Fibroblast of lung (primary cell): ENCODE data around the gene ZBTB7B. TPM values are rescaled to one million over a fixed set of nuclear protein-coding genes. Genes with fewer than 3 reads are reported as not detected.

Source experiments
- DNase-seq, 2 donors: peaks; one replicate each; pipeline versions ENCODE4 v3.0.0 to v3.0.0-alpha.2; 2010; ENCODE audit warnings: low read depth in 2 of 2
- H2AFZ ChIP-seq: 2 replicates; pipeline ENCODE4 v1.5.1; 2012; ENCODE audit warnings: low read length, control low read depth, inconsistent platforms
- H3K27ac ChIP-seq: 2 replicates; pipeline ENCODE4 v1.5.1; 2011; ENCODE audit warnings: low read length, control low read depth; ENCODE audit not compliant: insufficient read depth
- H3K27me3 ChIP-seq: 2 replicates; pipeline ENCODE4 v1.5.1; 2011; ENCODE audit warnings: mild to moderate bottlenecking, low read length; ENCODE audit not compliant: control insufficient read depth, insufficient read depth
- H3K36me3 ChIP-seq: 2 replicates; pipeline ENCODE4 v1.5.1; 2011; ENCODE audit warnings: low read length; ENCODE audit not compliant: control insufficient read depth, insufficient read depth
- H3K4me1 ChIP-seq: 2 replicates; pipeline ENCODE4 v1.5.1; 2011; ENCODE audit warnings: low read length; ENCODE audit not compliant: control insufficient read depth, insufficient read depth; ENCODE audit errors: extremely low read depth
- H3K4me2 ChIP-seq: 2 replicates; pipeline ENCODE4 v1.5.1; 2011; ENCODE audit warnings: low read length, control low read depth; ENCODE audit not compliant: insufficient read depth; ENCODE audit errors: extremely low read depth
- H3K4me3 ChIP-seq, 4 experiments: fragments of 200-600 bp in 1 of 4; sonication (generic) in 1 of 4; replicated peaks in 1 of 4; 2 replicates each; pipeline ENCODE4 v1.5.1; 2011 to 2016; ENCODE audit warnings: low read length in 4 of 4, low read depth in 3 of 4, mild to moderate bottlenecking in 3 of 4, control low read depth in 2 of 4, inconsistent platforms in 1 of 4, mixed read lengths in 1 of 4; ENCODE audit not compliant: insufficient read depth in 1 of 4; ENCODE audit errors: control extremely low read depth in 1 of 4
- H3K79me2 ChIP-seq: 2 replicates; pipeline ENCODE4 v1.5.1; 2012; ENCODE audit warnings: mild to moderate bottlenecking, low read length, inconsistent platforms; ENCODE audit not compliant: control insufficient read depth, insufficient read depth
- H3K9ac ChIP-seq: 2 replicates; pipeline ENCODE4 v1.5.1; 2011; ENCODE audit warnings: mild to moderate bottlenecking, low read length, control low read depth; ENCODE audit not compliant: insufficient read depth
- H3K9me3 ChIP-seq: 2 replicates; pipeline ENCODE4 v1.5.1; 2012; ENCODE audit warnings: low read depth, low read length; ENCODE audit not compliant: control insufficient read depth, insufficient read depth
- H4K20me1 ChIP-seq: 2 replicates; pipeline ENCODE4 v1.5.1; 2011; ENCODE audit warnings: low read length; ENCODE audit not compliant: control insufficient read depth, insufficient read depth; ENCODE audit errors: extremely low read depth
- CTCF ChIP-seq, 2 donors: IDR thresholded peaks in 1 of 2; conservative IDR thresholded peaks in 1 of 2; 1 replicate in 1 of 2; 2 replicates in 1 of 2; pipeline ENCODE4 v1.5.1; 2011 to 2012; ENCODE audit warnings: low read length in 2 of 2, control low read depth in 1 of 2, inconsistent platforms in 1 of 2, low read depth in 1 of 2, mild to moderate bottlenecking in 1 of 2
- EZH2 ChIP-seq: IDR thresholded peaks from 2 replicates; pipeline ENCODE4 v1.5.1; 2012; ENCODE audit warnings: low read length, control low read depth, mild to moderate bottlenecking; ENCODE audit errors: missing control alignments
- polyA plus RNA-seq, 2 donors: library from polyadenylated mRNA; depleted of rRNA in 1 of 2; stranded (reverse) in 1 of 2; unstranded in 1 of 2; fragments of >200 nt; gene quantifications; 2 replicates each; pipeline ENCODE4 v1.2.1, GENCODE V29; 2011 to 2012; ENCODE audit warnings: missing spikeins in 1 of 2
- total RNA-seq: library from RNA; depleted of rRNA; stranded (reverse); fragments of >200 nt; gene quantifications from 2 replicates; pipeline ENCODE4 v1.2.1, GENCODE V29; 2014

Gene ZBTB7B
- total and polyA plus RNA-seq, 2 donors (not counting 1 experiment from before 2014, with no cell fraction given), result 7.0 to 19.3 TPM

GRCh38 chr1:155000411-155000725 lies 2.2 kb upstream of the ZBTB7B start:
- DNase-seq, result peak in 1 of 2 donors; percentile 10
- peak overlapping the region; percentile 18 to 86 (median 70) for H3K4me3 ChIP-seq
- TF ChIP-seq EZH2, result no peak
- no peak for TF ChIP-seq CTCF (conservative IDR thresholded peaks at IDR 0.05 in 1 of 2, IDR thresholded peaks at IDR 0.05 in 1 of 2; ENCODE audit: low read depth in 1 of 2, low read length in 2 of 2)
- no peaks in the 10 kb centered on the region for H4K20me1 ChIP-seq
- peak overlapping the region; percentile 91 for H3K4me2 ChIP-seq
- H3K36me3 ChIP-seq, result no peaks in the 10 kb centered on the region
- no peaks in the 10 kb centered on the region for H3K27me3 ChIP-seq
- peak overlapping the region; percentile 80 for H3K27ac ChIP-seq
- H3K9ac ChIP-seq, result peak overlapping the region; percentile 23
- H2AFZ ChIP-seq, result no peak overlapping the region
- H3K9me3 ChIP-seq, result no peaks in the 10 kb centered on the region
- peaks cover 13% of the 10 kb centered on the region for H3K79me2 ChIP-seq
- peaks cover 24% of the 10 kb centered on the region for H3K4me1 ChIP-seq

DNA sequence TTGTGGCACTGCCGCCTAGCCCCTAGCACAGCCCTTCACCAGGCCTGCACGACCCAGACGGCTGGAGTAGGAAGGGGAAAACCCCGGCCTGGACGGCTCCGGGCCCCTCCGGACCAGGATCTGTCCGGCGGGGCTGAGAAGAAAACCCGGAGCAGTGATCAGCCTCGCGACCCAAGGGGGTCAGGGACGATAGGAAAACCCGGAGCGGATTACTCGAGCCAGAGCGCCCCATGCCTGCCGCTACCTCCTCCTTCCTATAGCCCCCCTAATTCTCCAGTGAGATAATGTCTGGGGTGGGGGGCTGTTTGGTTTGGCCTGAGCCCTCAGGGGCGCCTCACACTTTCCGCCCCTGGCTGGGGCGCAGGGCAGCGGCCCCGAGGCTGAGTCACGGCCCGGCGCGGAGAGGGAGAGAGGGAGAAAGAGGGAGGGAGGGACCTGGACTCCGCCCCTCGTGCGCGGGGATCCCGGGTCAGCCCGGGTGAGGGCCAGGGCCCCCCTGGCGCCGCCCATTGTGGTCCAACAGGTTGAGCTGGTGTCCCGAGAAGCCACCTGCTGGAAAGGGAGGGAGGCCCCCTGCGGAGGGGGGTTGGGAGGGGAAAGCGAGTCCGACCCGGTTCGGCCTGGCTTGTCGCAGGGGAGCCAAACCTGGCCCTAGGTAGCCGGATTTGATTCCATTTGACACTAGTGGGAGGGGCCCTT lies 1.7 kb upstream of the ZBTB7B start:
- H3K9ac ChIP-seq, result peak overlapping the region; percentile 71
- H3K4me3 ChIP-seq, result peak overlapping the region; percentile 57 to 86 (median 72)
- no peak for TF ChIP-seq CTCF (conservative IDR thresholded peaks at IDR 0.05 in 1 of 2, IDR thresholded peaks at IDR 0.05 in 1 of 2; ENCODE audit: low read depth in 1 of 2, low read length in 2 of 2)
- no peak for TF ChIP-seq EZH2
- no peaks in the 10 kb centered on the region for H3K36me3 ChIP-seq
- no peaks in the 10 kb centered on the region for H4K20me1 ChIP-seq
- no peaks in the 10 kb centered on the region for H3K9me3 ChIP-seq
- no peaks in the 10 kb centered on the region for H3K27me3 ChIP-seq
- peaks cover 26% of the 10 kb centered on the region for H3K4me1 ChIP-seq
- peak; percentile 88 to 92 for DNase-seq
- peak overlapping the region; percentile 80 for H3K27ac ChIP-seq
- H3K79me2 ChIP-seq, result peaks cover 13% of the 10 kb centered on the region
- peak overlapping the region; percentile 49 for H2AFZ ChIP-seq
- peak overlapping the region; percentile 91 for H3K4me2 ChIP-seq

DNA sequence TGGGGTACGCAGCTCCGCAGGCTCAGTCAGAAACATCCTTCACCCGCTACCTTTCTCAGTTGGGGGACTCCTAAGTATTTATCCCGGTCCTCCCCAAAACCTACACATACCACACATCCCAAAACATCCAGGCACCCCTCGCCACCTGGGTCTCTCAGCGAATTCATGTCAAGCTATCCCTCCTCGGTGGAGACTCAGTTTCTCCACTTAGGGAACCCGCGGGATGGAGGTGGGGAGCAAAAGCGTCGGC lies 1.3 kb upstream of the ZBTB7B start:
- no peaks in the 10 kb centered on the region for H3K27me3 ChIP-seq
- peaks cover 26% of the 10 kb centered on the region for H3K4me1 ChIP-seq
- peak overlapping the region; percentile 26 for H2AFZ ChIP-seq
- H3K4me3 ChIP-seq, result peak overlapping the region; percentile 57 to 86 (median 72)
- H3K9me3 ChIP-seq, result no peaks in the 10 kb centered on the region
- peak overlapping the region; percentile 71 for H3K9ac ChIP-seq
- peaks cover 13% of the 10 kb centered on the region for H3K79me2 ChIP-seq
- H3K4me2 ChIP-seq, result peak overlapping the region; percentile 91
- TF ChIP-seq EZH2 (no peak), CTCF (conservative IDR thresholded peaks at IDR 0.05 in 1 of 2, IDR thresholded peaks at IDR 0.05 in 1 of 2; ENCODE audit: low read depth in 1 of 2, low read length in 2 of 2) (no peak)
- no peak for DNase-seq
- no peaks in the 10 kb centered on the region for H4K20me1 ChIP-seq
- no peaks in the 10 kb centered on the region for H3K36me3 ChIP-seq
- peak overlapping the region; percentile 80 for H3K27ac ChIP-seq
